ENCODE results near the gene PRR11. TPM values are rescaled to one million over a fixed set of nuclear protein-coding genes. Genes with fewer than 3 reads are reported as not detected.
"Not testable (repeated sequence)": the region's sequence is repeated elsewhere in the genome, so short reads cannot be mapped to it uniquely, and the experiment has no call there.

The PRR11 gene
- total and polyA plus RNA-seq, 9 donors, result 0.96 to 5.1 (median 1.4) TPM

DNA sequence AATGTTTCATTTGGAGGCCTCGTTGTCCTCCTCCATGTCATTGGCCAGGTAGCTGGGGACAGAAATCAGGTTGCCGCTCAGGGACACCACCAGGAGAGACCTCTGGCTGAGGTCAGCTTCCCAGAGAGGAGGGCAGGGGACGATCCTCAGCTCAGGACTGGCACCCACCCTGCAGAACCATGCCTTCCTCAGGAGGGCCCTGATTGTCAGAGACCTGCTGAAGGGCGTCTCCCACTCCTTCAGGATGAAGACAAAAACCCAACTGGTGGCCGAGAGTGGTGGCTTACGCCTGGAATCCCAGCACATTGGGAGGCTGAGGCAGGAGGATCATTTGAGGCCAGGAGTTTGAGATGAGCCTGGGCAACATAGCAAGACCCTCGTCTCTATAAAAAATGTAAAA, 19.5 kb downstream of the PRR11 start:
- Histone ChIP-seq H3K27me3 (no peaks in the 10 kb centered on the region), H3K4me1 (ENCODE audit: insufficient read depth) (no peaks in the 10 kb centered on the region), H3K36me3 (no peaks in the 10 kb centered on the region), H3K27ac (no peak overlapping the region), H3K9me3 (no peaks in the 10 kb centered on the region), H3K4me3 (no peak overlapping the region)
- no peak for DNase-seq
- intact Hi-C loops (cut with DNase I), result no loop called here
- 94 to 100% (median 99%) methylated on average over 7 of the region's 7 CpGs for WGBS, 3 donors
- no peak for TF ChIP-seq POLR2A (IDR thresholded peaks at IDR 0.05)

- Histone ChIP-seq H3K4me1 (ENCODE audit: insufficient read depth) (no peaks in the 10 kb centered on the region), H3K4me3 (no peak overlapping the region), H3K27me3 (no peaks in the 10 kb centered on the region), H3K36me3 (no peaks in the 10 kb centered on the region), H3K9me3 (no peaks in the 10 kb centered on the region), H3K27ac (no peak overlapping the region)
- 82 to 90% (median 85%) methylated on average over 7 of the region's 7 CpGs for WGBS, 3 donors
- TF ChIP-seq POLR2A (IDR thresholded peaks at IDR 0.05), result no peak
- no peak for TF ChIP-seq CTCF (IDR thresholded peaks at IDR 0.05)
- TF ChIP-seq EP300 (IDR thresholded peaks at IDR 0.05), result no peak
- no peak for DNase-seq
- intact Hi-C loops (cut with DNase I), result no loop called here
These were observed 22.9 kb downstream of the PRR11 start for GRCh38 chr17:59178266-59178985.

GRCh38 chr17:59179601-59180000, 24.1 kb downstream of the PRR11 start:
- H3K9me3 ChIP-seq; H3K27ac ChIP-seq; H3K36me3 ChIP-seq; H3K27me3 ChIP-seq; H3K4me3 ChIP-seq; intact Hi-C loops (cut with DNase I); DNase-seq; H3K4me1 ChIP-seq (ENCODE audit: insufficient read depth): not testable (repeated sequence)
- 93 to 95% (median 93%) methylated on average over 11 of the region's 11 CpGs for WGBS, 3 donors

- 97 to 98% (median 98%) methylated on average over 9 of the region's 9 CpGs for WGBS, 3 donors
- no peak for TF ChIP-seq POLR2A (IDR thresholded peaks at IDR 0.05)
- no peak for TF ChIP-seq EP300 (IDR thresholded peaks at IDR 0.05)
- TF ChIP-seq CTCF (IDR thresholded peaks at IDR 0.05), result no peak
These were observed 25.1 kb downstream of the PRR11 start for GRCh38 chr17:59180626-59181025.

GRCh38 chr17:59181481-59181880, 25.9 kb downstream of the PRR11 start:
- DNase-seq, result no peak
- no peak overlapping the region for H3K4me3 ChIP-seq
- no peak overlapping the region for H3K27ac ChIP-seq
- intact Hi-C loops (cut with DNase I), result no loop called here
- TF ChIP-seq EP300 (IDR thresholded peaks at IDR 0.05), result no peak
- no peak for TF ChIP-seq CTCF (IDR thresholded peaks at IDR 0.05)
- TF ChIP-seq POLR2A (IDR thresholded peaks at IDR 0.05), result no peak
- no peaks in the 10 kb centered on the region for H3K4me1 ChIP-seq (ENCODE audit: insufficient read depth)
- H3K36me3 ChIP-seq, result no peaks in the 10 kb centered on the region
- no peaks in the 10 kb centered on the region for H3K9me3 ChIP-seq
- no peaks in the 10 kb centered on the region for H3K27me3 ChIP-seq
- 94 to 98% (median 96%) methylated on average over 9 of the region's 9 CpGs for WGBS, 3 donors

More at GRCh38 chr17:59180626-59181025, 25.1 kb downstream of the PRR11 start:
- Histone ChIP-seq H3K36me3 (no peaks in the 10 kb centered on the region), H3K27ac (no peak overlapping the region), H3K4me3 (no peak overlapping the region), H3K27me3 (no peaks in the 10 kb centered on the region), H3K9me3 (no peaks in the 10 kb centered on the region), H3K4me1 (ENCODE audit: insufficient read depth) (no peaks in the 10 kb centered on the region)
- DNase-seq, result no peak
- intact Hi-C loops (cut with DNase I), result no loop called here

All from ovary (tissue), 9 donors.